Measurements from ENCODE around the gene CPNE7.

- TF ChIP-seq CTCF (IDR thresholded peaks at IDR 0.05; ENCODE audit: low read depth, low read length, missing input control) (no peak), SP1 (IDR thresholded peaks at IDR 0.05) (no peak), REST (IDR thresholded peaks at IDR 0.05) (no peak), ATF3 (IDR thresholded peaks at IDR 0.05) (no peak), MAX (IDR thresholded peaks at IDR 0.05) (no peak), YY1 (IDR thresholded peaks at IDR 0.05) (no peak), RXRA (IDR thresholded peaks at IDR 0.05) (no peak), GABPA (IDR thresholded peaks at IDR 0.05 in 1 of 2, conservative IDR thresholded peaks at IDR 0.05 in 1 of 2) (no peak), TAF1 (conservative IDR thresholded peaks at IDR 0.05) (no peak), ZBTB33 (IDR thresholded peaks at IDR 0.05) (no peak), RAD21 (IDR thresholded peaks at IDR 0.05) (no peak)
These were observed 26.9 kb downstream of the CPNE7 start for GRCh38 chr16:89602273-89602951.
